NCI-H1436 treated with DMSO at 0.1 percent for 48 hours (cell line): ENCODE results near the gene PDZD4.
A peak's percentile ranks its signal among the peaks of the same experiment; 100 is the strongest.

Experiments
- DNase-seq: peaks from one replicate; lab custom pipeline; 2025; lab: John Stamatoyannopoulos, UW

PDZD4 gene

GRCh38 chrX:153772316-153773217 lies 57.8 kb downstream of the PDZD4 start:
- DNase-seq = no peak

- DNase-seq = no peak
Observed at GRCh38 chrX:153771415-153772315, 58.7 kb downstream of the PDZD4 start.

- DNase-seq = no peak
Observed at GRCh38 chrX:153770601-153771414, 59.5 kb downstream of the PDZD4 start.

- DNase-seq = no peak
Observed at GRCh38 chrX:153769865-153770600, 60.3 kb downstream of the PDZD4 start.

GRCh38 chrX:153769158-153769864 lies 61.0 kb downstream of the PDZD4 start:
- DNase-seq = no peak

- DNase-seq = no peak
Observed at GRCh38 chrX:153768311-153769157, 61.8 kb downstream of the PDZD4 start.

- no peak for DNase-seq
Observed at GRCh38 chrX:153767674-153768055, 62.7 kb downstream of the PDZD4 start.

- DNase-seq = no peak
Observed at GRCh38 chrX:153766871-153767673, 63.3 kb downstream of the PDZD4 start.

GRCh38 chrX:153766098-153766817 lies 64.1 kb downstream of the PDZD4 start:
- peak; percentile 45 for DNase-seq

GRCh38 chrX:153765138-153766079 lies 64.9 kb downstream of the PDZD4 start:
- DNase-seq = no peak

- DNase-seq = no peak
Observed at GRCh38 chrX:153764786-153765137, 65.6 kb downstream of the PDZD4 start.

- DNase-seq = peak; percentile 68
Observed at GRCh38 chrX:153763989-153764755, 66.2 kb downstream of the PDZD4 start, which contains the start of gene PLXNB3. TSS of gene PLXNB3 (plus strand) at chrX:153764249. CDS start at chrX:153765536, 1,287 bp downstream.

GRCh38 chrX:153763298-153763932 lies 66.9 kb downstream of the PDZD4 start:
- DNase-seq = no peak

GRCh38 chrX:153762626-153763173 lies 67.6 kb downstream of the PDZD4 start:
- DNase-seq = no peak

GRCh38 chrX:153761863-153762262 lies 68.5 kb downstream of the PDZD4 start:
- no peak for DNase-seq
